ENCODE results near the gene GPR17.

- TF ChIP-seq POLR2A (IDR thresholded peaks at IDR 0.05): no peak
- TF ChIP-seq CTCF (IDR thresholded peaks at IDR 0.05 in 4 of 5, conservative IDR thresholded peaks at IDR 0.05 in 1 of 5): no peak
These were observed 8.3 kb downstream of the GPR17 start for GRCh38 chr2:127654084-127654837.
